HepG2 (cell line): ENCODE data around the gene PRSS16. TPM values are rescaled to one million over a fixed set of nuclear protein-coding genes. Genes with fewer than 3 reads are reported as not detected.

Experiments used
- ATAC-seq: fragments of 200-7000 bp; cut with Tn5 transposase; 3 replicates; pipeline ENCODE4 v1.9.1; 2020; ENCODE audit warnings: mild to moderate bottlenecking, moderate library complexity
- BruUV-seq: library from RNA; stranded (reverse); fragments of 400-500 nt; replicated peaks from 2 replicates; lab custom pipeline; 2021; lab: Mats Ljungman, UMichigan
- CTCF ChIA-PET: fragments of 300-600 bp; formaldehyde crosslinking; extraction: SDS; loops from one replicate; lab custom pipeline; 2021; ENCODE audit warnings: low total read pairs, inconsistent platforms, low intra/inter-chr PET ratio; lab: Yijun Ruan, JAX
- POLR2A ChIA-PET: fragments of 350-600 bp; sonication (Branson Sonifier 250); formaldehyde crosslinking; loops from one replicate; lab custom pipeline; 2020; ENCODE audit warnings: antibody characterized with exemption, inconsistent platforms; lab: Yijun Ruan, JAX
- DNase-seq: peaks from one replicate; pipeline ENCODE4 v3.0.0-alpha.2; 2015; ENCODE audit warnings: low spot score
- FAIRE-seq: peaks from 3 replicates; lab custom pipeline; 2011; peaks lifted over from hg19 to GRCh38; lab: Jason Lieb, UNC
- H2AFZ ChIP-seq: one replicate; pipeline ENCODE4 v1.6.1; 2011; ENCODE audit warnings: low read length, inconsistent platforms
- H3K27ac ChIP-seq: fragments of 300-600 bp; 3 replicates; pipeline ENCODE4 v1.8.0; 2011; ENCODE audit warnings: mixed run types, mild to moderate bottlenecking, mixed read lengths, low read length, inconsistent platforms; ENCODE audit not compliant: insufficient read depth; ENCODE audit errors: extremely low read length
- H3K27me3 ChIP-seq, 2 experiments: fragments of 200-600 bp in 1 of 2; 2 replicates in 1 of 2; 3 replicates in 1 of 2; pipeline versions ENCODE4 v1.6.0 to v1.8.0; 2011; ENCODE audit warnings: low read length in 2 of 2, mild to moderate bottlenecking in 2 of 2, moderate library complexity in 2 of 2, inconsistent platforms in 1 of 2; ENCODE audit not compliant: insufficient read depth in 2 of 2, control insufficient read depth in 1 of 2
- H3K36me3 ChIP-seq, 2 experiments: fragments of 200-600 bp in 1 of 2; replicated peaks in 1 of 2; 2 replicates in 1 of 2; 3 replicates in 1 of 2; pipeline versions ENCODE4 v1.5.1 to v1.8.0; 2011; ENCODE audit warnings: low read length in 2 of 2, inconsistent platforms in 1 of 2; ENCODE audit not compliant: insufficient read depth in 2 of 2, control insufficient read depth in 1 of 2
- H3K4me1 ChIP-seq: 2 replicates; pipeline ENCODE4 v1.5.1; 2012; ENCODE audit warnings: low read length, inconsistent platforms; ENCODE audit not compliant: insufficient read depth
- H3K4me2 ChIP-seq: 2 replicates; pipeline ENCODE4 v1.6.0; 2011; ENCODE audit warnings: low read depth, low read length, inconsistent platforms
- H3K4me3 ChIP-seq, 3 experiments: fragments of 200-600 bp in 1 of 3; sonication (generic), shearing (Covaris generic) in 1 of 3; replicated peaks in 1 of 3; 2 replicates each; pipeline ENCODE4 v1.5.1; 2011 to 2016; ENCODE audit warnings: low read length in 3 of 3, inconsistent platforms in 2 of 3, low read depth in 2 of 3, mild to moderate bottlenecking in 2 of 3, control low read depth in 1 of 3, mixed read lengths in 1 of 3; ENCODE audit not compliant: insufficient read depth in 1 of 3
- H3K79me2 ChIP-seq: one replicate; pipeline ENCODE4 v1.6.1; 2011; ENCODE audit warnings: low read length, inconsistent platforms; ENCODE audit not compliant: insufficient read depth
- H3K9ac ChIP-seq: 2 replicates; pipeline ENCODE4 v1.6.0; 2011; ENCODE audit warnings: mild to moderate bottlenecking, low read depth, low read length, inconsistent platforms; ENCODE audit not compliant: insufficient read depth
- H3K9me3 ChIP-seq: 2 replicates; pipeline ENCODE4 v1.5.1; 2012; ENCODE audit warnings: mild to moderate bottlenecking, low read length
- H4K20me1 ChIP-seq: 2 replicates; pipeline ENCODE4 v1.6.0; 2011; ENCODE audit warnings: inconsistent platforms, mild to moderate bottlenecking, low read length, moderate library complexity; ENCODE audit not compliant: insufficient read depth
- ASH2L ChIP-seq: fragments of 300-600, 200-600 bp; sonication (generic); IDR thresholded peaks from 2 replicates; pipeline ENCODE4 v1.7.0; 2017; ENCODE audit warnings: low read depth, mild to moderate bottlenecking, moderate library complexity, mixed read lengths, low read length; ENCODE audit not compliant: insufficient read length
- GPN1 ChIP-seq: sonication (generic); formaldehyde crosslinking; IDR thresholded peaks from 2 replicates; pipeline ENCODE4 v1.5.1; 2020; ENCODE audit warnings: missing genetic modification reagents, borderline replicate concordance
- IRX3 ChIP-seq: sonication (generic); formaldehyde crosslinking; IDR thresholded peaks from 2 replicates; pipeline ENCODE4 v1.8.1; 2023; ENCODE audit warnings: mild to moderate bottlenecking, low read depth, missing genetic modification reagents, borderline replicate concordance
- MAFG ChIP-seq: sonication (generic); formaldehyde crosslinking; IDR thresholded peaks from 2 replicates; pipeline ENCODE4 v1.5.1; 2020; ENCODE audit warnings: mild to moderate bottlenecking, missing genetic modification reagents
- PAF1 ChIP-seq: IDR thresholded peaks from 2 replicates; pipeline ENCODE4 v1.6.1; 2016; ENCODE audit warnings: missing genetic modification reagents, missing compliant biosample characterization
- ZBTB1 ChIP-seq: sonication (generic); formaldehyde crosslinking; IDR thresholded peaks from 2 replicates; pipeline ENCODE4 v1.4.0; 2020; ENCODE audit warnings: missing genetic modification reagents, borderline replicate concordance
- ZFP90 ChIP-seq: sonication (generic); formaldehyde crosslinking; IDR thresholded peaks from 2 replicates; pipeline ENCODE4 v1.8.0; 2022; ENCODE audit warnings: missing genetic modification reagents, mild to moderate bottlenecking, inconsistent platforms, borderline replicate concordance
- ZNF260 ChIP-seq: sonication (generic); formaldehyde crosslinking; IDR thresholded peaks from 2 replicates; pipeline ENCODE4 v1.4.0; 2020; ENCODE audit warnings: missing genetic modification reagents, low read depth, mild to moderate bottlenecking, borderline replicate concordance
- ZNF652 ChIP-seq: IDR thresholded peaks from 2 replicates; pipeline ENCODE4 v1.6.1; 2016; ENCODE audit warnings: low read depth, borderline replicate concordance
- WGBS: methylation state at CpG from one replicate; pipeline ENCODE4 v1.1.6; 2017; ENCODE audit warnings: low lambda C conversion rate; 5-methylcytosine and 5-hydroxymethylcytosine counted together
- in situ Hi-C: cut with HindIII; loops from 2 replicates; pipeline ENCODE4 v1.10.0; 2017; ENCODE audit warnings: low pct_unique_long_range_greater_than_20kb; ENCODE audit not compliant: extremely low pct_ligation_motif_present
- intact Hi-C: fragments of 100-400 bp; cut with micrococcal nuclease; formaldehyde crosslinking; loops from one replicate; pipeline ENCODE4 v1.10.0; 2022; ENCODE audit not compliant: unreplicated experiment
- polyA plus RNA-seq, 8 experiments: library from polyadenylated mRNA; depleted of rRNA in 3 of 8; stranded (reverse) in 7 of 8; unstranded in 1 of 8; fragments of >200 nt; fragmentation: Illumina TruSeq in 4 of 8; extraction: Trizol in 4 of 8; gene quantifications; 2 replicates each; pipeline versions ENCODE4 v1.2.1 to v1.2.3, GENCODE V29; 2011 to 2016; ENCODE audit warnings: low read depth in 4 of 8, missing spikeins in 1 of 8, mixed read lengths in 1 of 8; ENCODE audit not compliant: insufficient read depth in 1 of 8
- total RNA-seq, 5 experiments: library from RNA; depleted of rRNA; stranded (reverse); fragments of >200 nt; fragmentation: Illumina TruSeq; extraction: Trizol; gene quantifications; 2 replicates each; pipeline ENCODE4 v1.2.3, GENCODE V29; 2016; ENCODE audit warnings: low read depth in 1 of 5
- TF ChIP-seq, protein P1 (sequence below): IDR thresholded peaks from 2 replicates; pipeline ENCODE4 v1.6.1; 2016; ENCODE audit warnings: low read depth
- TF ChIP-seq, protein P2 (sequence below): sonication (generic); formaldehyde crosslinking; IDR thresholded peaks from 2 replicates; pipeline ENCODE4 v1.4.0; 2020; ENCODE audit warnings: missing genetic modification reagents; ENCODE audit errors: not compliant biosample characterization
- TF ChIP-seq, protein P3 (sequence below): IDR thresholded peaks from 2 replicates; pipeline ENCODE4 v1.6.1; 2016; ENCODE audit warnings: missing genetic modification reagents, missing compliant biosample characterization
- TF ChIP-seq, protein P4 (sequence below): sonication (generic); formaldehyde crosslinking; IDR thresholded peaks from 2 replicates; pipeline ENCODE4 v1.9.0; 2021; ENCODE audit warnings: missing genetic modification reagents, mild to moderate bottlenecking, borderline replicate concordance
- TF ChIP-seq, protein P5 (sequence below): sonication (generic); formaldehyde crosslinking; IDR thresholded peaks from 2 replicates; pipeline ENCODE4 v1.5.0; 2020; ENCODE audit warnings: mild to moderate bottlenecking, missing genetic modification reagents, borderline replicate concordance

PRSS16 gene
- total and polyA plus RNA-seq, 2 of the 13 experiments (the other 11 are each of a cell fraction or from before 2014, with no cell fraction given), result not detected

DNA sequence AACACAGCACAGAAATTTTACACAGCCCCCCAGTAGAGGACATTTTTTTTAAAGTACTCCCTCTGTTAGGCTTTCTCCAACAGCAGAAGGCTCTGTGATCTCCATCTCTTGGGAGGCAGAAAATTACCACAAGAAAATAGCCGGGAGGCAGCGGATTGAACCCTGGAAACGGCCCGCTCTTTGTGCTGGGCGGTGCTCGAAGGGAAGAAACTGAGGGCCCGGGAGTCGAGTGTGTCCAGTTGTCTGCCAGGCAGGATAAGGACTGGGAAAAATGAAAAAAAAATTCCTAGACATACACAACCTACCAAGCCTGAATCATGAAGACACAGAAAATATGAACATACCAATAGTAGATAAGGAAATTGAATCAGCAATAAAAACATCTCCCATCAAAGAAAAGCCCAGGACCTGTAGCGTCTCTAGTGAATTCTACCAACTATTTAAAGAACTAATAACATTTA lies 33.1 kb downstream of the PRSS16 start (continued):
- TF ChIP-seq, protein P1, sequence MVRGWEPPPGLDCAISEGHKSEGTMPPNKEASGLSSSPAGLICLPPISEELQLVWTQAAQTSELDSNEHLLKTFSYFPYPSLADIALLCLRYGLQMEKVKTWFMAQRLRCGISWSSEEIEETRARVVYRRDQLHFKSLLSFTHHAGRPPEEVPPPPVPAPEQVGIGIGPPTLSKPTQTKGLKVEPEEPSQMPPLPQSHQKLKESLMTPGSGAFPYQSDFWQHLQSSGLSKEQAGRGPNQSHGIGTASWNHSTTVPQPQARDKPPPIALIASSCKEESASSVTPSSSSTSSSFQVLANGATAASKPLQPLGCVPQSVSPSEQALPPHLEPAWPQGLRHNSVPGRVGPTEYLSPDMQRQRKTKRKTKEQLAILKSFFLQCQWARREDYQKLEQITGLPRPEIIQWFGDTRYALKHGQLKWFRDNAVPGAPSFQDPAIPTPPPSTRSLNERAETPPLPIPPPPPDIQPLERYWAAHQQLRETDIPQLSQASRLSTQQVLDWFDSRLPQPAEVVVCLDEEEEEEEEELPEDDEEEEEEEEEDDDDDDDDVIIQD (CRISPR knock-in tag), result no peak
- TF ChIP-seq, protein P2, sequence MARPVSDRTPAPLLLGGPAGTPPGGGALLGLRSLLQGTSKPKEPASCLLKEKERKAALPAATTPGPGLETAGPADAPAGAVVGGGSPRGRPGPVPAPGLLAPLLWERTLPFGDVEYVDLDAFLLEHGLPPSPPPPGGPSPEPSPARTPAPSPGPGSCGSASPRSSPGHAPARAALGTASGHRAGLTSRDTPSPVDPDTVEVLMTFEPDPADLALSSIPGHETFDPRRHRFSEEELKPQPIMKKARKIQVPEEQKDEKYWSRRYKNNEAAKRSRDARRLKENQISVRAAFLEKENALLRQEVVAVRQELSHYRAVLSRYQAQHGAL (CRISPR knock-in tag), result no peak
- no peak for TF ChIP-seq GPN1 (CRISPR knock-in tag)
- TF ChIP-seq, protein P3, sequence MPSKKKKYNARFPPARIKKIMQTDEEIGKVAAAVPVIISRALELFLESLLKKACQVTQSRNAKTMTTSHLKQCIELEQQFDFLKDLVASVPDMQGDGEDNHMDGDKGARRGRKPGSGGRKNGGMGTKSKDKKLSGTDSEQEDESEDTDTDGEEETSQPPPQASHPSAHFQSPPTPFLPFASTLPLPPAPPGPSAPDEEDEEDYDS (CRISPR knock-in tag), result 0 out of 2 replicates have a peak, but pooled peaks have one; percentile 1
- TF ChIP-seq MAFG (CRISPR knock-in tag), result no peak
- peak; percentile 11 for TF ChIP-seq ASH2L
- TF ChIP-seq ZFP90 (CRISPR knock-in tag), result no peak

DNA sequence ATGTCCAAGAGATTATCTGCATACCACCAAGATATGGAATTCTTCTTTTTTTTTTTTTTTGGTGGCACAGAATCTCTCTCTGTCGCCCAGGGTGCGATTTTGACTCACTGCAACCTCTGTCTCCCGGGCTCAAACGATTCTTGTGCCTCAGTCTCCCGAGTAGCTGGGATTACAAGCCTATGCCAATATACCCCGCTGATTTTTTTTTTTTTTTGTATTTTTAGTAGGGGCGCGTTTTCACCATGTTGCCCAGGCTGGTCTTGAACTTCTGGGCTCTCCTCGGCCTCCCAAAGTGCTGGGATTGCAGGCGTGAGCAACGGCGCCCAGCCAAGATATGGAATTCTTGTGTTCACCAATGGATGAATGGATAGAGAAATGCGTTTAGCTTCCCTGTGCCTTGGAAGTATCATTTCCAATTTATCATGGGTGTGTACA lies 33.6 kb downstream of the PRSS16 start:
- intact Hi-C loops (no loop called here), in situ Hi-C loops (no loop called here)
- H3K4me3 ChIP-seq, result peak overlapping the region; percentile 53 to 80 (median 71)
- peaks cover 0 to 28% of the 10 kb centered on the region in 2 experiments; a peak in 2 of 5 replicates for H3K27me3 ChIP-seq
- H3K4me1 ChIP-seq, result peaks cover 24% of the 10 kb centered on the region
- no peak overlapping the region for H3K9ac ChIP-seq
- no peaks in the 10 kb centered on the region for H4K20me1 ChIP-seq
- peak; percentile 4 for FAIRE-seq
- 5% methylated on average over 13 of the region's 13 CpGs for whole genome bisulfite sequencing
- peak overlapping the region; percentile 90 for H3K4me2 ChIP-seq
- CTCF ChIA-PET, result no interaction called here
- H2AFZ ChIP-seq, result no peak overlapping the region
- no peak overlapping the region for H3K27ac ChIP-seq
- no peak; the same call in 2 of the 3 replicates for ATAC-seq
- no peaks in the 10 kb centered on the region for H3K79me2 ChIP-seq
- H3K9me3 ChIP-seq, result no peaks in the 10 kb centered on the region
- BruUV-seq, result no TSS peak
- H3K36me3 ChIP-seq, result no peaks in the 10 kb centered on the region
- no peak for DNase-seq
- POLR2A ChIA-PET, result no interaction called here
- TF ChIP-seq ZBTB1 (no peak), ZNF260 (CRISPR knock-in tag) (no peak), IRX3 (CRISPR knock-in tag) (no peak), PAF1 (CRISPR knock-in tag) (no peak), ZNF652 (CRISPR knock-in tag) (no peak)
- TF ChIP-seq, protein P4, sequence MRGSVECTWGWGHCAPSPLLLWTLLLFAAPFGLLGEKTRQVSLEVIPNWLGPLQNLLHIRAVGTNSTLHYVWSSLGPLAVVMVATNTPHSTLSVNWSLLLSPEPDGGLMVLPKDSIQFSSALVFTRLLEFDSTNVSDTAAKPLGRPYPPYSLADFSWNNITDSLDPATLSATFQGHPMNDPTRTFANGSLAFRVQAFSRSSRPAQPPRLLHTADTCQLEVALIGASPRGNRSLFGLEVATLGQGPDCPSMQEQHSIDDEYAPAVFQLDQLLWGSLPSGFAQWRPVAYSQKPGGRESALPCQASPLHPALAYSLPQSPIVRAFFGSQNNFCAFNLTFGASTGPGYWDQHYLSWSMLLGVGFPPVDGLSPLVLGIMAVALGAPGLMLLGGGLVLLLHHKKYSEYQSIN (CRISPR knock-in tag), result no peak
- TF ChIP-seq, protein P5, sequence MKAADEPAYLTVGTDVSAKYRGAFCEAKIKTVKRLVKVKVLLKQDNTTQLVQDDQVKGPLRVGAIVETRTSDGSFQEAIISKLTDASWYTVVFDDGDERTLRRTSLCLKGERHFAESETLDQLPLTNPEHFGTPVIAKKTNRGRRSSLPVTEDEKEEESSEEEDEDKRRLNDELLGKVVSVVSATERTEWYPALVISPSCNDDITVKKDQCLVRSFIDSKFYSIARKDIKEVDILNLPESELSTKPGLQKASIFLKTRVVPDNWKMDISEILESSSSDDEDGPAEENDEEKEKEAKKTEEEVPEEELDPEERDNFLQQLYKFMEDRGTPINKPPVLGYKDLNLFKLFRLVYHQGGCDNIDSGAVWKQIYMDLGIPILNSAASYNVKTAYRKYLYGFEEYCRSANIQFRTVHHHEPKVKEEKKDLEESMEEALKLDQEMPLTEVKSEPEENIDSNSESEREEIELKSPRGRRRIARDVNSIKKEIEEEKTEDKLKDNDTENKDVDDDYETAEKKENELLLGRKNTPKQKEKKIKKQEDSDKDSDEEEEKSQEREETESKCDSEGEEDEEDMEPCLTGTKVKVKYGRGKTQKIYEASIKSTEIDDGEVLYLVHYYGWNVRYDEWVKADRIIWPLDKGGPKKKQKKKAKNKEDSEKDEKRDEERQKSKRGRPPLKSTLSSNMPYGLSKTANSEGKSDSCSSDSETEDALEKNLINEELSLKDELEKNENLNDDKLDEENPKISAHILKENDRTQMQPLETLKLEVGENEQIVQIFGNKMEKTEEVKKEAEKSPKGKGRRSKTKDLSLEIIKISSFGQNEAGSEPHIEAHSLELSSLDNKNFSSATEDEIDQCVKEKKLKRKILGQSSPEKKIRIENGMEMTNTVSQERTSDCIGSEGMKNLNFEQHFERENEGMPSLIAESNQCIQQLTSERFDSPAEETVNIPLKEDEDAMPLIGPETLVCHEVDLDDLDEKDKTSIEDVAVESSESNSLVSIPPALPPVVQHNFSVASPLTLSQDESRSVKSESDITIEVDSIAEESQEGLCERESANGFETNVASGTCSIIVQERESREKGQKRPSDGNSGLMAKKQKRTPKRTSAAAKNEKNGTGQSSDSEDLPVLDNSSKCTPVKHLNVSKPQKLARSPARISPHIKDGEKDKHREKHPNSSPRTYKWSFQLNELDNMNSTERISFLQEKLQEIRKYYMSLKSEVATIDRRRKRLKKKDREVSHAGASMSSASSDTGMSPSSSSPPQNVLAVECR, result no peak
